GM23338 (cell line): Measurements from ENCODE around the gene MND1. TPM values are rescaled to one million over a fixed set of nuclear protein-coding genes. Genes with fewer than 3 reads are reported as not detected.

Experiments used
- ATAC-seq: fragments of 200-7000 bp; cut with Tn5 transposase; 3 replicates; pipeline ENCODE4 v1.9.1; 2020
- DNase-seq: peaks from one replicate; pipeline ENCODE4 v3.0.0-alpha.2; 2015; ENCODE audit warnings: low spot score
- H2AFZ ChIP-seq: fragments of 200-600 bp; sonication (generic); 2 replicates; pipeline ENCODE4 v1.8.0; 2016; ENCODE audit warnings: antibody characterized with exemption, mild to moderate bottlenecking, moderate library complexity
- H3F3A ChIP-seq: fragments of 200-600 bp; sonication (generic); replicated peaks from 2 replicates; pipeline ENCODE4 v1.8.0; 2017; ENCODE audit warnings: antibody characterized with exemption, mixed run types, low read depth
- H3K27ac ChIP-seq: fragments of 200-600 bp; sonication (generic); 2 replicates; pipeline ENCODE4 v1.6.1; 2016; ENCODE audit warnings: low read depth
- H3K27me3 ChIP-seq: fragments of 200-600 bp; sonication (generic); 2 replicates; pipeline ENCODE4 v1.8.0; 2016; ENCODE audit warnings: mild to moderate bottlenecking, mixed run types, moderate library complexity; ENCODE audit not compliant: insufficient read depth
- H3K36me3 ChIP-seq: fragments of 200-600 bp; sonication (generic); 2 replicates; pipeline ENCODE4 v1.8.0; 2016; ENCODE audit warnings: mild to moderate bottlenecking; ENCODE audit not compliant: insufficient read depth
- H3K4me1 ChIP-seq: fragments of 200-600 bp; sonication (generic); 2 replicates; pipeline ENCODE4 v1.8.0; 2016; ENCODE audit warnings: mild to moderate bottlenecking, moderate library complexity; ENCODE audit not compliant: insufficient read depth
- H3K4me2 ChIP-seq: fragments of 200-600 bp; sonication (generic); 2 replicates; pipeline ENCODE4 v1.7.1; 2017; ENCODE audit warnings: mixed run types
- H3K4me3 ChIP-seq: fragments of 200-600 bp; sonication (generic); 2 replicates; pipeline ENCODE4 v1.6.1; 2016; ENCODE audit warnings: mixed run types
- H3K79me2 ChIP-seq: fragments of 200-600 bp; sonication (generic); replicated peaks from 2 replicates; pipeline ENCODE4 v1.8.0; 2017; ENCODE audit warnings: mild to moderate bottlenecking; ENCODE audit not compliant: insufficient read depth
- H3K9me2 ChIP-seq: fragments of 200-600 bp; sonication (generic); 2 replicates; pipeline ENCODE4 v1.8.0; 2017; ENCODE audit not compliant: insufficient read depth
- H4K20me1 ChIP-seq: fragments of 200-600 bp; sonication (generic); replicated peaks from 2 replicates; pipeline ENCODE4 v1.8.0; 2017; ENCODE audit warnings: mild to moderate bottlenecking; ENCODE audit not compliant: insufficient read depth
- H3K27ac Mint-ChIP-seq: 2 replicates; pipeline ENCODE4 v1.8.0; 2020; ENCODE audit warnings: inconsistent platforms, mild to moderate bottlenecking, moderate library complexity, mixed read lengths
- H3K27me3 Mint-ChIP-seq: 3 replicates; pipeline ENCODE4 v1.8.0; 2022; ENCODE audit warnings: low read depth, mild to moderate bottlenecking, moderate library complexity, mixed read lengths, inconsistent platforms; ENCODE audit not compliant: insufficient read depth, poor library complexity
- H3K36me3 Mint-ChIP-seq: 3 replicates; pipeline ENCODE4 v1.8.0; 2021; ENCODE audit warnings: low read depth, mild to moderate bottlenecking, inconsistent platforms, moderate library complexity, mixed read lengths
- H3K4me1 Mint-ChIP-seq: 3 replicates; pipeline ENCODE4 v1.8.0; 2020; ENCODE audit warnings: mild to moderate bottlenecking, inconsistent platforms, mixed read lengths
- H3K4me3 Mint-ChIP-seq: 3 replicates; pipeline ENCODE4 v1.8.0; 2021; ENCODE audit warnings: moderate library complexity, mild to moderate bottlenecking, inconsistent platforms, mixed read lengths
- H3K9me3 Mint-ChIP-seq: 3 replicates; pipeline ENCODE4 v1.8.0; 2020; ENCODE audit warnings: moderate library complexity, mild to moderate bottlenecking, inconsistent platforms, mixed read lengths
- CREB1 ChIP-seq: fragments of 250-450 bp; sonication (Bioruptor Pico); IDR thresholded peaks from 2 replicates; pipeline ENCODE4 v1.5.0; 2020; ENCODE audit warnings: low read depth, mild to moderate bottlenecking, moderate library complexity
- ETS1 ChIP-seq: IDR thresholded peaks from 2 replicates; pipeline ENCODE4 v1.6.1; 2016; ENCODE audit warnings: antibody characterized with exemption
- EZH2 ChIP-seq: fragments of 200-600 bp; sonication (generic); IDR thresholded peaks from one replicate; pipeline ENCODE4 v1.8.0; 2017; ENCODE audit warnings: antibody characterized with exemption, mild to moderate bottlenecking, low read depth; ENCODE audit not compliant: unreplicated experiment
- EZH2phosphoT487 ChIP-seq: fragments of 200-600 bp; sonication (generic); IDR thresholded peaks from one replicate; pipeline ENCODE4 v1.8.1; 2018; ENCODE audit warnings: antibody characterized with exemption; ENCODE audit not compliant: unreplicated experiment
- JUNB ChIP-seq: IDR thresholded peaks from one replicate; pipeline ENCODE4 v1.6.1; 2016; ENCODE audit warnings: antibody characterized with exemption; ENCODE audit not compliant: unreplicated experiment
- NANOG ChIP-seq: IDR thresholded peaks from 2 replicates; pipeline ENCODE4 v1.6.1; 2016; ENCODE audit warnings: antibody characterized with exemption, borderline replicate concordance
- POLR2AphosphoS5 ChIP-seq: IDR thresholded peaks from 2 replicates; pipeline ENCODE4 v1.6.1; 2016; ENCODE audit warnings: antibody characterized with exemption, low read depth
- REST ChIP-seq: IDR thresholded peaks from one replicate; pipeline ENCODE4 v1.6.1; 2018; ENCODE audit warnings: antibody characterized with exemption; ENCODE audit not compliant: unreplicated experiment
- STAT1 ChIP-seq: IDR thresholded peaks from one replicate; pipeline ENCODE4 v1.6.1; 2016; ENCODE audit warnings: antibody characterized with exemption; ENCODE audit not compliant: unreplicated experiment
- ZNF114 ChIP-seq: fragments of 250-450 bp; sonication (Bioruptor Pico); IDR thresholded peaks from 2 replicates; pipeline ENCODE4 v1.5.0; 2020; ENCODE audit warnings: mild to moderate bottlenecking, moderate library complexity
- ZNF331 ChIP-seq: fragments of 250-450 bp; sonication (Bioruptor Pico); IDR thresholded peaks from 2 replicates; pipeline ENCODE4 v1.5.0; 2020; ENCODE audit warnings: low read depth, mild to moderate bottlenecking, moderate library complexity
- ZNF462 ChIP-seq: fragments of 250-450 bp; sonication (Bioruptor Pico); IDR thresholded peaks from 2 replicates; pipeline ENCODE4 v1.5.0; 2020; ENCODE audit warnings: mild to moderate bottlenecking, moderate library complexity
- polyA plus RNA-seq: library from polyadenylated mRNA; unstranded; fragments of >200 nt; fragmentation: Nextera tagmentation; extraction: Ambion mirVana; gene quantifications from 2 replicates; pipeline ENCODE4 v1.2.1, GENCODE V29; 2016
- total RNA-seq: library from RNA; depleted of rRNA; stranded (reverse); fragments of >200 nt; shearing (Covaris generic); gene quantifications from 2 replicates; pipeline ENCODE4 v1.2.3, GENCODE V29; 2014
- TF ChIP-seq, protein P1 (sequence below), 2 experiments: fragments of 200-600 bp in 1 of 2; sonication (generic) in 1 of 2; conservative IDR thresholded peaks; 2 replicates each; pipeline versions ENCODE4 v1.5.1 to v1.6.1; 2016 to 2017; ENCODE audit warnings: antibody characterized with exemption in 2 of 2, low read depth in 2 of 2, mild to moderate bottlenecking in 2 of 2, moderate library complexity in 1 of 2

The MND1 gene
- total and polyA plus RNA-seq, 2 experiments from 2014 or later, result 22.5 to 63.5 TPM

- Histone ChIP-seq H3K9me2 (no peaks in the 10 kb centered on the region), H3K27me3 (no peaks in the 10 kb centered on the region), H3K27ac (no peak overlapping the region), H4K20me1 (no peaks in the 10 kb centered on the region), H3K4me1 (no peaks in the 10 kb centered on the region), H3K4me3 (no peak overlapping the region), H3K79me2 (no peaks in the 10 kb centered on the region), H3K4me2 (no peak overlapping the region), H3F3A (no peaks in the 10 kb centered on the region), H2AFZ (no peak overlapping the region), H3K36me3 (0 out of 2 replicates have a peak, but pooled peaks cover 3% of the 10 kb centered on the region)
- no peaks in the 10 kb centered on the region for H3K9me3 Mint-ChIP-seq
- H3K27ac Mint-ChIP-seq, result no peak overlapping the region
- TF ChIP-seq REST, result no peak
- TF ChIP-seq ZNF331, result no peak
- no peak for TF ChIP-seq CREB1
- no peak for TF ChIP-seq STAT1
- no peak for TF ChIP-seq EZH2phosphoT487
- TF ChIP-seq POLR2AphosphoS5, result no peak
- TF ChIP-seq NANOG, result no peak
- TF ChIP-seq, protein P1, sequence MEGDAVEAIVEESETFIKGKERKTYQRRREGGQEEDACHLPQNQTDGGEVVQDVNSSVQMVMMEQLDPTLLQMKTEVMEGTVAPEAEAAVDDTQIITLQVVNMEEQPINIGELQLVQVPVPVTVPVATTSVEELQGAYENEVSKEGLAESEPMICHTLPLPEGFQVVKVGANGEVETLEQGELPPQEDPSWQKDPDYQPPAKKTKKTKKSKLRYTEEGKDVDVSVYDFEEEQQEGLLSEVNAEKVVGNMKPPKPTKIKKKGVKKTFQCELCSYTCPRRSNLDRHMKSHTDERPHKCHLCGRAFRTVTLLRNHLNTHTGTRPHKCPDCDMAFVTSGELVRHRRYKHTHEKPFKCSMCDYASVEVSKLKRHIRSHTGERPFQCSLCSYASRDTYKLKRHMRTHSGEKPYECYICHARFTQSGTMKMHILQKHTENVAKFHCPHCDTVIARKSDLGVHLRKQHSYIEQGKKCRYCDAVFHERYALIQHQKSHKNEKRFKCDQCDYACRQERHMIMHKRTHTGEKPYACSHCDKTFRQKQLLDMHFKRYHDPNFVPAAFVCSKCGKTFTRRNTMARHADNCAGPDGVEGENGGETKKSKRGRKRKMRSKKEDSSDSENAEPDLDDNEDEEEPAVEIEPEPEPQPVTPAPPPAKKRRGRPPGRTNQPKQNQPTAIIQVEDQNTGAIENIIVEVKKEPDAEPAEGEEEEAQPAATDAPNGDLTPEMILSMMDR (conservative IDR thresholded peaks at IDR 0.05; ENCODE audit: low read depth in 2 of 2), result no peak
- no peak for TF ChIP-seq ZNF462 (CRISPR knock-in tag)
- no peak for TF ChIP-seq EZH2
- TF ChIP-seq JUNB, result no peak
- no peak for TF ChIP-seq ZNF114
- TF ChIP-seq ETS1, result no peak
- H3K4me3 Mint-ChIP-seq, result no peak overlapping the region
- ATAC-seq (no peak), DNase-seq (no peak)
- peaks cover 39% of the 10 kb centered on the region for H3K36me3 Mint-ChIP-seq
- H3K4me1 Mint-ChIP-seq, result no peaks in the 10 kb centered on the region; the same call in 2 of the 3 replicates
- H3K27me3 Mint-ChIP-seq, result peaks cover 2% of the 10 kb centered on the region
Observed at GRCh38 chr4:153365003-153365402, 20.5 kb downstream of the MND1 start.
